OCI-LY7 (cell line): ENCODE results near the gene TEK.

ENCODE experiments used
- EZH2phosphoT487 ChIP-seq: fragments of 200-600 bp; sonication (generic); IDR thresholded peaks from 2 replicates; pipeline ENCODE4 v1.6.1; 2018; ENCODE audit warnings: low read depth, borderline replicate concordance, mild to moderate bottlenecking, mixed run types, antibody characterized with exemption, low read length, moderate library complexity, mixed read lengths
- TF ChIP-seq, protein P1 (sequence below): fragments of 200-600 bp; sonication (generic); conservative IDR thresholded peaks from 2 replicates; pipeline ENCODE4 v1.5.1; 2014; ENCODE audit warnings: mild to moderate bottlenecking, antibody characterized with exemption, low read length, moderate library complexity, mixed read lengths

DNA sequence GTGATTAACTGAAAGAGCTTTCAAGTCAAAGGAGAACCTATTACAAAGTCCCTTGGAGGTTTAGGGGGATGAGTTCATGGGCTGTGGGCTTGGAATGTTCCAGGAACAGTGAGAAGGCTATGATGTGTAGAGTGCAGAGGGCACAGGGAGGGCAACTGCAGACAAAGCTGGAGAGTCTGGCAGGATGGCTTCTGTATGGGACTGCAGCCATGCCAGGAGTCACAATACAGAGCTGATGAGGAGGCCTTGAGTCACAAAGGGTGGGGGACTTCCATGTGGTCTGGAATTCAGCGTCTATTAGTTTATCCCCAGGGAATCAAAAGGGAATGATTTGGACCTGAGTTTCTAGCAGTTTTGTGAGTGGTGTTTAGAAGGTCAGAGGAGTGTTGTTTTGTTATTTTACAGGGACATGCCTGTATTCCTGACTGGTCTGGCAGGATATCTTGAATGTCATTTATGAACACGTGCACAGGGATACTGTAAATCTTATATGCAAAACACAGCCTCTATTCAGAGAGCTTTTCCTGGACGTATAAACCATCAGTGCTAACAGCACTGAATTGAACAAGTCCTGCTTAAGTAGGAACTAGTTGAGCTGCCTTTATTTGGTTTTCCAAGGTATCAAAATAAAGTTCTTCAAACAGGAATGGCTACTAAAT is 14.3 kb upstream of the TEK start:
- TF ChIP-seq, protein P1, sequence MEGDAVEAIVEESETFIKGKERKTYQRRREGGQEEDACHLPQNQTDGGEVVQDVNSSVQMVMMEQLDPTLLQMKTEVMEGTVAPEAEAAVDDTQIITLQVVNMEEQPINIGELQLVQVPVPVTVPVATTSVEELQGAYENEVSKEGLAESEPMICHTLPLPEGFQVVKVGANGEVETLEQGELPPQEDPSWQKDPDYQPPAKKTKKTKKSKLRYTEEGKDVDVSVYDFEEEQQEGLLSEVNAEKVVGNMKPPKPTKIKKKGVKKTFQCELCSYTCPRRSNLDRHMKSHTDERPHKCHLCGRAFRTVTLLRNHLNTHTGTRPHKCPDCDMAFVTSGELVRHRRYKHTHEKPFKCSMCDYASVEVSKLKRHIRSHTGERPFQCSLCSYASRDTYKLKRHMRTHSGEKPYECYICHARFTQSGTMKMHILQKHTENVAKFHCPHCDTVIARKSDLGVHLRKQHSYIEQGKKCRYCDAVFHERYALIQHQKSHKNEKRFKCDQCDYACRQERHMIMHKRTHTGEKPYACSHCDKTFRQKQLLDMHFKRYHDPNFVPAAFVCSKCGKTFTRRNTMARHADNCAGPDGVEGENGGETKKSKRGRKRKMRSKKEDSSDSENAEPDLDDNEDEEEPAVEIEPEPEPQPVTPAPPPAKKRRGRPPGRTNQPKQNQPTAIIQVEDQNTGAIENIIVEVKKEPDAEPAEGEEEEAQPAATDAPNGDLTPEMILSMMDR = no peak
- TF ChIP-seq EZH2phosphoT487 = no peak
